Dermis microvascular lymphatic vessel endothelial cell (primary cell): Measurements from ENCODE around the gene PICK1. TPM values are rescaled to one million over a fixed set of nuclear protein-coding genes. Genes with fewer than 3 reads are reported as not detected.

Experiments used
- DNase-seq, 2 donors: peaks; one replicate each; pipeline versions ENCODE4 v3.0.0 to v3.0.0-alpha.2; 2010; ENCODE audit warnings: low read depth in 2 of 2
- total RNA-seq: library from RNA; depleted of rRNA; stranded (reverse); fragments of >200 nt; gene quantifications from 2 replicates; pipeline ENCODE4 v1.2.1, GENCODE V29; 2014

The PICK1 gene
- total RNA-seq, 1 donor from 2014 or later, result 6.5 TPM

GRCh38 chr22:38049812-38050619, 7.2 kb upstream of the PICK1 start:
- DNase-seq, result no peak

DNA sequence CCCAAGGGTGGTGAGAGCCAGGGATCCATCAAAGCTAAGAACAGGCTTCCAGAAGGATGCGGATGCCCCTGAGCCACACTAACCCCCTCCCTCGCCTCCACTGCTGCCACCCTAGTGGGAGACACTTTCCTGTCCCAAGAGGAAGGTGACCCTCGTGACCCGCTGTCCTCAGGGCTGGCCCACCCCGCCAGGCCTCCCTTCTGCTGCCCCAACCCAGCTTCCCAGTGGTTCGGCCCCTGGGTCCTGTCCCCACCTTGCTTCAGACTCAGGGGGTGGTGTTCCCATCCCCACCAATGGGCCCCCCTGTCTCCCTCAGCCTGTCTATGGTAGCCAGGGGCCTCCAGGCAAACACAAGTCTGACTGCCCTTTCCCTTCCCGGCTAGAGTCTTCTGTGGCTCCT, 6.5 kb upstream of the PICK1 start:
- no peak for DNase-seq

DNA sequence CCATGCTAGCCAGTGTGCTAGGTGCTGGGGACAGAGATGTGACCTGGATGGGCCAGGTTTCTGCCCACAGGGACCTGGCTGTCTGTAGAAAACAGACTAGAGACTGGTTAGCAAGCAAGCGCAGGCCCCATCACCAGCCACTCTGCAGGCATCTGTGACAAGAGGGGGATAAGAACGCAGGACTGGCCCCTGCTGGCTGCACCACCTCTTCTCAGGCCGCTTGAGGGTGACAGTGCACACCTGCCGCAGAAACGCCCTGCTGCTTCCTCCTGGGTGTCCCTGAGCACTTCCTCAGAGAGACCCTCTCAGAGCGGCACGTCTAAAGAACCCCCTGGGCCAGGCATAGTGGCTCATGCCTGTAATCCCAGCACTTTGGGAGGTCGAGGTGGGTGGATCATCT, 5.9 kb upstream of the PICK1 start:
- DNase-seq, result no peak

GRCh38 chr22:38051900-38052862, 5.0 kb upstream of the PICK1 start:
- peak; percentile 50 to 81 for DNase-seq

DNA sequence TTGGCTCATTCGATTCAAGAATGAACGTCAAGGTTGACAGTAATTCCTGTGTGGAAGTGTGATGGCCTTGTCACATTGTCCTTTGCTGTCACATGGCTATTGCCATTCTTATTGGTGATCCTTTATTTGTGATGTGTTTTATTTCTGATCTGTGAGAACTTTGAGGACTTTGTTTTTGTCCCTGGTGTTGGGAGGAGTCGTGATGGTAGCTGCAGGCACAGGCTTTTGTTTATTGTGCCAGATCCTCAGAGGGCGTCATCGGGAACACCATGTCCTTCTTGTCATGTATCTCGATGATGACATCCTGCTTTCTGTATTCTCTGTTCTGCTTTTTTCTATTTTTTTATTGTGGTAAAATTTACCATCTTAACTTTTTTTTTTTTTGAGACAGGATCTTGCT, 5.6 kb downstream of the PICK1 start:
- no peak for DNase-seq

DNA sequence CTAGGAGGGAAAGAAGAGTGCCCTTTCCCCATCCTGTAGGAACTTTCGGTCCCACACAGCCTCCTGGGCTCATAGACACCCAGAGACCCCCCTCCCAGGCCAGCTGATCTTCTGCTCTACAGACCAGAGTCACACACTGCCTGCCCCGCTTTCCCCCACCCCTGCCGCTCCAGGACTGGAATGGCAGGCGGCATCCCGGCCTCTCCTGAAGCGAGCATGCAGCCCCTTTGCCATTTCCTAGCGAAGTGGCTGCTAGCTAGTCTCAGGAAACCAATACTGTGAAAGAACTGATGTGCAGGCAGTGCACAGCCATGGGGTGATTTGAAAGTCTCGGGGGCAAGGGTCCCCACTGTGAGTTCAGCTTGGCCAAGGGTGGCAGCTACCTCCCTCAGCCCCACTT, 8.3 kb downstream of the PICK1 start:
- DNase-seq, result no peak

GRCh38 chr22:38066381-38067027, 9.3 kb downstream of the PICK1 start:
- no peak for DNase-seq

DNA sequence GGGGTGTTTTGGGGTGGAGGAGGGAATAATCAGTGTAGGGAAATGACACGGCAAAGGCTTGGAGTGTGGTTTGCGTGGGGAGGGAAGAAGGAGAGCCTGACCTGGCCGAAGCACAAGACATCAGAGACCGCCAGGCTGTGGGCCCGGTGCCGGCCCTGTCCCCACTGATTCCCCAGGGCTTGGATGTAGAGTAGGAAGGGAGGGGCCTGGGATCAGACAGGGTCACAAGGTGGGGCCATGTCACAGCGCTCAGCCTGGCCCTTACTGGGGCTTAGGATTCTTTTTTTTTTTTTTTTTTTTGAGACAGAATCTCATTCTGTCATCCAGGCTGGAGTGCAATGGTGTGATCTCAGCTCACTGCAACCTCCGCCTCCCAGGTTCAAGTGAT, 9.8 kb downstream of the PICK1 start:
- DNase-seq, result no peak

- DNase-seq, result no peak
Observed at GRCh38 chr22:38067761-38068360, 10.7 kb downstream of the PICK1 start.

DNA sequence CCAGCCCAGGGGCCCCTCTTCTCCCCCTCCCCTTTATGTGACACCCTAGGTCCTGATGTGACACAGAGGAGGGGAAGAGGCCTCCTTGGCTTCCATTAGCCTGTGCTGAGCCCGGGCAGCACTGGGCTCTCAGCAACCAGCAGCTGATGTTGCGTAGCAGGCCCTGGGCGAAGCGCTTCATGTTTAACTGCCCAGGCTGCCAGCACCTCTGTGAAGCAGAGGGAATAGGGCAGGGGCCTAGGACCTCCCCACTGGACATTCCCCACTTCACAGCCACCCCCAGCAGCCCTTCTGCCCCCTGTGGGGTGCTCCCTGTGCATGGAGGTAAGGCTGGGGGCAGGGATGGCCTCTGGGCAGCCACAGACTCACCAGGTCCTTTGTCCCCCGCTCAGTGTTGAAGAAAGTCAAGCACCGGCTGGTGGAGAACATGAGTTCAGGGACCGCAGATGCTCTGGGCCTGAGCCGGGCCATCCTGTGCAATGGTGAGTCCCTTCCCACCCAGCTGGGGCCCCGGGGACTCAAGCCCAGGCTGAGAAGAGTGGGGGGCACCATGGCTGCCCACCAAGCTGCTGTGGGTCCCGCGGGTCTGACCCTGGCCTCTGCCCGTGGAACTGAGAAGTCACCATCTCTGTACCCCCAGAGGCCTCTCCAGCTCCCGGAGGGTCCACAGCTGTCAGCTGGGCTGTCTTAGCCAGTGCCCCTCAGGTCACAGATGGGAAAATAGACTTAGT, 11.6 kb downstream of the PICK1 start:
- DNase-seq, result no peak

GRCh38 chr22:38069372-38070249, 12.4 kb downstream of the PICK1 start:
- peak in 1 of 2 donors; percentile 59 for DNase-seq

- DNase-seq, result no peak
Observed at GRCh38 chr22:38070250-38070921, 13.2 kb downstream of the PICK1 start.

GRCh38 chr22:38071421-38072321, 14.5 kb downstream of the PICK1 start:
- DNase-seq, result no peak

DNA sequence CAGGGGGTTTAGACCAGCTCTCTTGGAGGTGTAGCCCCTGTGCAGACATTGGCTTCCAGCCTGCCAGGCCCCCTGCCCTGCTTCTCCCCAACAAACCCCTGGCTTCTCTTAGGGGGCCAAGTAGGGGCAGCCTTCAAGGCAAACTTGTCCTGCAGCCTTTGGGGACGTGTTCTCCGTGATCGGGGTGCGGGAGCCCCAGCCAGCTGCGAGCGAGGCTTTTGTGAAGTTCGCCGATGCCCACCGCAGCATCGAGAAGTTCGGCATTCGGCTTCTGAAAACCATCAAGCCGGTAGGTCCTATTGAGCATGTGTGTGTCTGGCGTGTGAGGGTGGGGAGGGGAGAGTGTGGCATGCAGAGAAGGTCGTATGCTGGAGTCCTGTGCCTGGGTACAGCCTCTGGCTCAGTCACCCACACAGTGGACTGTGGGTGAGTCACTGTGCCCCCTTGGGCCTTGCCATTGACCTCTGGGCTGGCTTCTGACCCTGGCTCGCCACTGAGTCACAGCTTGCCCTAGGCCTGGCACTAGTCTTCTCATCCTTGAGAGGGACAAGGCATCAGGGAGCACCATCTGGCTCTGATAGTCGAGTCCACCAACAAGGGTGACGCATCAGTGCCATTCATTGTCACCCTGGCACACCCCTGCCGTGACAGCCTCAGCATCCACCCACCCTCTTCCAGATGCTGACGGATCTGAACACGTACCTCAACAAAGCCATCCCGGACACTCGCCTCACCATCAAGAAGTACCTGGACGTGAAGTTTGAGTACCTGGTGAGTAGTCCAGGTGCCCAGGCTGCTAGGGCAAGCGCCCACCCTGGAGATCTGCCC, 15.3 kb downstream of the PICK1 start:
- DNase-seq, result no peak

DNA sequence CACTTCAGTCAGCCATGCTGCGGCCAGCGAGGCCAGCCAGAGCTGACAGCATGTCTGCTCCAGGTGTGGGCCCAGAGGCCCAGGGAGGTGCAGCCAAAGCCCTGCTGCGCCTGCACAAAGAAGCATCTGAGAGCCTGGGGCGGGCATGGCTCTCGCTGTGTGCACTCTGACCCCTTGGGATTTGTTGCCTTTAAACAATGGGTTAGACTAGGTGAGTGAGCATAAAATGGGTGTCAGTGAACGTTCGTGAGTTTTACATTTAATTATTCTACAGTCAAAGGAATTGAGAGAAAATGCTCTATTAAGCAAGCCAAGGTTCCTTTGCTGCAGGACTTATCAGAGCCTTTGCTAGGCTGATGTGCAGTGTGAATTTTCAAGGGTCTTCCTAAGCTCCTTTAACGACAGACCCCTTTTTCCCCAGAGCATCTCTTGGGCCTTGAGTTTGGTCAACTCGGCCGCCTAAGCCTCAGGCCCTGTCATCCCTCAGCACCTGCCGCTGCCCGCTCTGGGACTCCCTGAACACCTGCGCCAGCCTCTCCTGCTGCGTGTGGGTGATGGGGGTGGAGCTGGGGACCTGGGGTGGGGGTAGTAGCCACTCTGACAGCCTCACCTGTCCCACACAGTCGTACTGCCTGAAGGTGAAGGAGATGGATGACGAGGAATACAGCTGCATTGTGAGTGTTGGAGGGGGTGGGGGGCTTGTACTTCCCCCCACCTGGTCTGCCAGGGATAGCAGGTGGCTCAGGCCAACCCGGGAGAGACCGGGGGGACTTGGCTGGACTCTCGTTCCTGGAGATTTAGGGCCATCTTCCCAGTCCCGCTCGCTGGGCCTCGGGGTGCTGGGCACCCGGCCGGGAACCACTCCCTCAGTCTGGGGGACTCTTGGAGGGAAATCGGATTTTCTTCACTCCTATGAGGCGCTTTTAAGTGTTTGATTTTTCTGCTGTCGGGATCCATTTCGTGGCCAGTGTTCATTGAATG, 16.2 kb downstream of the PICK1 start:
- DNase-seq, result no peak
